Natural killer cell (primary cell): ENCODE measurements around the gene MYH14. TPM values are rescaled to one million over a fixed set of nuclear protein-coding genes. Genes with fewer than 3 reads are reported as not detected.

ENCODE experiments used
- ATAC-seq, 3 donors: fragments of 150-1000 bp in 2 of 3; fragments of 200-7000 bp in 1 of 3; cut with Tn5 transposase; 1 replicate in 1 of 3; 2 replicates in 2 of 3; pipeline ENCODE4 v1.10.0; 2021; ENCODE audit warnings: mild to moderate bottlenecking in 2 of 3, moderate library complexity in 2 of 3
- DNase-seq, 2 donors: peaks; one replicate each; pipeline versions ENCODE4 v3.0.0 to v3.0.0-alpha.2; 2013 to 2021; ENCODE audit warnings: mixed read lengths in 1 of 2
- H3K27ac ChIP-seq: one replicate; pipeline ENCODE4 v1.5.1; 2013; ENCODE audit warnings: mild to moderate bottlenecking, low read length
- H3K27me3 ChIP-seq: one replicate; pipeline ENCODE4 v1.6.1; 2013; ENCODE audit warnings: low read length; ENCODE audit not compliant: control insufficient read depth, insufficient read depth
- H3K36me3 ChIP-seq: one replicate; pipeline ENCODE4 v1.6.1; 2013; ENCODE audit warnings: low read length; ENCODE audit not compliant: control insufficient read depth, insufficient read depth
- H3K4me1 ChIP-seq: one replicate; pipeline ENCODE4 v1.6.1; 2013; ENCODE audit warnings: low read length; ENCODE audit not compliant: control insufficient read depth, insufficient read depth
- H3K4me3 ChIP-seq: one replicate; pipeline ENCODE4 v1.5.1; 2013; ENCODE audit warnings: low read length
- H3K9me3 ChIP-seq: one replicate; pipeline ENCODE4 v1.6.1; 2013; ENCODE audit warnings: low read length; ENCODE audit not compliant: control insufficient read depth, insufficient read depth
- H3K27ac Mint-ChIP-seq, 2 donors: one replicate each; pipeline ENCODE4 v1.8.0; 2022; ENCODE audit warnings: mild to moderate bottlenecking in 2 of 2, mixed read lengths in 2 of 2, moderate library complexity in 1 of 2
- H3K27me3 Mint-ChIP-seq, 2 donors: one replicate each; pipeline ENCODE4 v1.8.0; 2022; ENCODE audit warnings: low read depth in 2 of 2, mixed read lengths in 2 of 2
- H3K36me3 Mint-ChIP-seq: one replicate; pipeline ENCODE4 v1.8.0; 2022; ENCODE audit warnings: mixed read lengths
- H3K4me1 Mint-ChIP-seq, 2 donors: one replicate each; pipeline ENCODE4 v1.8.0; 2022; ENCODE audit warnings: mixed read lengths in 2 of 2
- H3K4me3 Mint-ChIP-seq: one replicate; pipeline ENCODE4 v1.8.0; 2022; ENCODE audit warnings: mild to moderate bottlenecking, moderate library complexity, mixed read lengths
- H3K9me3 Mint-ChIP-seq, 2 donors: one replicate each; pipeline ENCODE4 v1.8.0; 2022; ENCODE audit warnings: mixed read lengths in 2 of 2
- CTCF ChIP-seq: fragments of 200-600 bp; IDR thresholded peaks from one replicate; pipeline ENCODE4 v1.8.0; 2022; ENCODE audit warnings: antibody characterized with exemption
- WGBS: methylation state at CpG from one replicate; pipeline ENCODE4 v1.1.7; 2013; ENCODE audit warnings: missing lambda C conversion rate; ENCODE audit not compliant: insufficient coverage; 5-methylcytosine and 5-hydroxymethylcytosine counted together
- intact Hi-C: fragments of 100-400 bp; cut with micrococcal nuclease; formaldehyde crosslinking; loops from one replicate; pipeline ENCODE4 v1.14.2; 2022
- total RNA-seq, 4 donors: library from RNA; stranded (reverse); fragments of 120-200 nt in 1 of 4; gene quantifications; one replicate each; pipeline versions ENCODE4 v1.2.3 to v1.2.4, GENCODE V29; 2013 to 2022

MYH14 gene
- total RNA-seq, 3 donors from 2014 or later (not counting 1 experiment from before 2014, with no cell fraction given): not detected

GRCh38 chr19:50190439-50190891 is 13.0 kb upstream of the MYH14 start:
- intact Hi-C loops: no loop called here
- Mint-ChIP-seq H3K27me3 (peaks cover 10% of the 10 kb centered on the region in 2 donors), H3K4me3 (no peak overlapping the region), H3K27ac (no peak overlapping the region), H3K4me1 (no peaks in the 10 kb centered on the region), H3K9me3 (no peaks in the 10 kb centered on the region), H3K36me3 (no peaks in the 10 kb centered on the region)
- WGBS: 69% methylated on average over 7 of the region's 8 CpGs
- TF ChIP-seq CTCF: no peak
- Histone ChIP-seq H3K4me1 (no peaks in the 10 kb centered on the region), H3K27ac (no peak overlapping the region), H3K36me3 (no peaks in the 10 kb centered on the region), H3K27me3 (no peaks in the 10 kb centered on the region), H3K9me3 (no peaks in the 10 kb centered on the region), H3K4me3 (no peak overlapping the region)
- DNase-seq (no peak), ATAC-seq (no peak)

GRCh38 chr19:50191216-50191615 is 12.2 kb upstream of the MYH14 start:
- H3K4me3 ChIP-seq: no peak overlapping the region

GRCh38 chr19:50192463-50193211 is 10.8 kb upstream of the MYH14 start:
- H3K27me3 Mint-ChIP-seq: peaks cover 22 to 23% of the 10 kb centered on the region in 2 donors

More at GRCh38 chr19:50191216-50191615, 12.2 kb upstream of the MYH14 start:
- TF ChIP-seq CTCF: no peak
- Mint-ChIP-seq H3K4me1 (no peaks in the 10 kb centered on the region), H3K27ac (no peak overlapping the region), H3K9me3 (no peaks in the 10 kb centered on the region), H3K4me3 (no peak overlapping the region), H3K27me3 (peaks cover 11 to 14% of the 10 kb centered on the region in 2 donors), H3K36me3 (no peaks in the 10 kb centered on the region)
- ATAC-seq (no peak), DNase-seq (no peak)
- Histone ChIP-seq H3K27ac (no peak overlapping the region), H3K36me3 (no peaks in the 10 kb centered on the region), H3K4me1 (no peaks in the 10 kb centered on the region), H3K9me3 (no peaks in the 10 kb centered on the region), H3K27me3 (no peaks in the 10 kb centered on the region)
- 73% methylated on average over 2 of the region's 4 CpGs for WGBS
- intact Hi-C loops: no loop called here

More at GRCh38 chr19:50192463-50193211, 10.8 kb upstream of the MYH14 start:
- Mint-ChIP-seq H3K4me3 (no peak overlapping the region), H3K9me3 (peaks cover 0 to 4% of the 10 kb centered on the region in 2 donors), H3K27ac (no peak overlapping the region), H3K4me1 (no peaks in the 10 kb centered on the region), H3K36me3 (no peaks in the 10 kb centered on the region)
- Histone ChIP-seq H3K36me3 (no peaks in the 10 kb centered on the region), H3K27ac (no peak overlapping the region), H3K27me3 (no peaks in the 10 kb centered on the region), H3K4me1 (no peaks in the 10 kb centered on the region), H3K4me3 (no peak overlapping the region), H3K9me3 (no peaks in the 10 kb centered on the region)
- TF ChIP-seq CTCF: no peak
- 75% methylated on average over 10 of the region's 13 CpGs for WGBS
- intact Hi-C loops: no loop called here
- DNase-seq: no peak
- no peak for ATAC-seq
